AG08395 (cell line): Measurements from ENCODE around the gene HSP90AB1.

Source experiments
- DNase-seq: peaks from one replicate; pipeline ENCODE4 v3.0.0; 2012; ENCODE audit warnings: mixed read lengths, low spot score

Gene HSP90AB1

DNA sequence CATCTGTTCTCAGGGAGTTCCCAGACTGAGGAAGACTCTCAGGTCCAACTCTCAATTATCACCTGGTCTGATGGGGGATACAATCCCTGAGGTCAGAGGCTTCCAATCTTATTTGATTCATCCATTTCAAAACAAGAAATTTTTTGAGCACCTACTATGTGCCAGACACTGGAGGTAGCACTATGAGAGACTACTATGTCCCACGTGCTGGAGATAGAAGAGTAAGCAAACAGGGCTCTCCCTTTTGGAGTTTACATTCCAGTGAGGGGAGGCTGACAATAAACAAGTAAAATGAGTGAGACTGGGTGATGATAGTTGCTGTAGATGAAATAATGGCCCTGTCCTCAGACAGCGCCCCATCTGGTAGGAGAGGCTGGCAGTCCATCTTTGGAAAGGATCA lies 39.8 kb downstream of the HSP90AB1 start:
- DNase-seq, result no peak

DNA sequence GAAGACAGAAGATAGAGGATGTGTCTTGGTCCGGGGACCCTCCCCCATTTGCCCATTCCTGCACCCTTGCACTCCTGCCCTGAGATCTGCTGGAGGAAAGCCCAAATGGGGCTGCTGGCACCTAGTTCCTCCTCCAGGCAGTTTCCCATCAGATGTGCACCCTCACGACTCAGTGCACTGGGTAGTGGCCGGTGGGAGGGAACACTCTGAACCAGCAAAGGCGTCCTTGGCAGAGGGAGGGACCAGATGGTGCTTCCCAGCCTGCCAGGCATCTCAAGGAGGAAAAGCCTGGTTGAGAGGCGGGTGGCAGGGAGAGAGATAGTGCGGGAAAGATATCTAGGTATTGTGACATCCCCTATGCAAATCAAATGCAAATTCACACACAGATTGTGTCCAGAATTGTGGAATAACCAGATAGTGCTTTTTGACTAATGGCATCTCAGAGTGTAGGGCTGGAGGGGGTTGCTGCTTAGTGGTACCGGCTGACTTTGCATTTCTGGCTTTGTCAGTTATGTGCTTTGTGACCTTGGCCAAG lies 42.9 kb downstream of the HSP90AB1 start:
- no peak for DNase-seq

DNA sequence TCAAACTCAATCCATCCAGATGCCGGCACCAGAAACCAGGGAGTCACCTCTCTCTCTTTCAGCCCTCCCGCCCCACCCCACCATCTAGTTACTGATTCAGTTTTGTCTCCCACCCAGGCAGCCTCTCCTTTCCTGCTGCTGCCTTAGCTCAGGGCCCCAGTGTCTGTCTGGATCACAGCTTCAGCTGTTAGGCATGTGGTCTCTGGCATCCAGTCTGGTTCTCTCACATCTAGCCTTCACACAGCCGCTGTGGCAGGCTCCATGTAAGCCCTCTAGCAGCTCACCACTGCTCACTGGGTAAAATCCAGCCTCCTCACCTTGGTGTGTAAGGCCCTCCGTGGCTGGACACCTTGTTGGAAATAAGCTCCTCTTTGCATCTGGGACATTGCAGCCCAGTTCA lies 44.9 kb downstream of the HSP90AB1 start:
- no peak for DNase-seq

DNA sequence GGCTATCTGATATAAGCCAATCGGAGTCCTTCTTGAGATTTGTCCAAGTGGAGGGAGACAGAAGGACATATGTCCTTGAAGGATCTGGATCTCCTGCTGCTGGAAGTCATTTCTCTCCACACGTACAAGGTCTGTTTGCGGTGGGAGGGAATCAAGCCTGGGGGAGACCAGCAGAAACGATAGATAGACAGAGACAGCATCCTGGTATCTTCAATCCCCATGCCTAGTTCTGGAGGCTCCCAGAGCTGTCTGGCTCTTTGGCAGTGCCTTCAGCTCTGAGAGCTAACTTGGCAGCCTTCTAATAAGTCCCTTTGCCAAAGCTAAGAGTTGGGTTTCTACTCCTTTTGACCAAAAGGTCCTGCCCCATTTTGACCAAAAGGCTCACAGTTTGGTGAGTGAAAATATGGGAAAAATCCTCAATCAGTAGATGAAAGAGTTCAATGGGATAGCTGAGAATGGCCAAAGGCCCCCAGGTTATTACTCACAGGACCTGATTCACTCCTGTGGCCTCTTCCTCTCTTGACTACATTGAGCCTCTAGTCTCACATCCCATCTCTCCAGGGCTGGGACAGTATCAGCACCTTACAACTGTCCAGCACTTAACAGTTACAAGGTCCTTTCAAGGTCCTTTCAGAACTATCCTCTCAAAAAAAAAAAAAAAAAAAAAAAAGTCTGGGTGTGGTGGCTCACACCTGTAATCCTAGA lies 45.9 kb downstream of the HSP90AB1 start:
- DNase-seq, result no peak

DNA sequence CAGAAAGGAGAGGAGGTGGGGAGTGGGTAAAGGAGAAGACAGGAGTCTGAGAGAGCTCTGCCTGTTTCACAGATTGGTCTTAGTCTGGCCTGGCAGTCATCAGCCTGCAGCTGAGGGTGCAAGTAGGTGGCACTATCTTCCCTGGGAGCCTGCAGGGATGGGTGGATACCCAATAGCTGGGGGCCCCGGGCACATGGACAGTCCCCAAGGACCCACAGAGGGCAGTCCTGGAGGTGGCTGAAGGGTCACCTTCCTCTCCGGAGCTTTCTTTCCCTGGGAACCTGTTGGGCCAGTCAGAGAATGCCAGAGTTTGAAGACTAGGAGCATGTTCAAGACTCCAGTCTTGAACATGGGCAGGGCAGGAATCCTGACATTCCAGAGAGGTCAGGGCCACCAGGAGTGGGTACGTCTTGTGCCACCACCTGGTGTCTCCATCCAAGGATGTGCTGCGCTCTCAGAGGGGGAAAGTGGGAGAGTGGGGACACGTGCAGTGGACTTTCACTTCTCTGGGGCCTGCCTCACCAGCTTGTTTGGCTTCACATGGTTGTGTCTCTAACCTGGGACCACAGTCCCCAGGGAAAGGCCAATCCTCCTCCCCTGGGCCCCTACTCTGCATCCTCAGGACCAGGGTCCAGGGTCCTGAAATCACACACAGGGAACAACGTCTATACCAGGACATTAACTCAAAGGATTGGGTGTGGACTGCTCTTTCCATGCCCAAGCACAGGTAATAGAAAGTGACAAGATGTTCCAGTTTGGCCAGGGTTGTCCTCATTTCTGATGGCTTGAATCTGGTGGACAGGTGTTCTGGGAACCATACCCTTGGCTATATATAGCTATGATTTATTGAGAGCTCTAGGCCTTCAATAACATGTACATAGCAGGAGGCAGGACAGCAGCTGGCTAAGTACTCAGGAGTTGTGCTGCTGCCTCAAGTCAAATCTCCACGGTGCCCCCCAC lies 48.2 kb downstream of the HSP90AB1 start:
- no peak for DNase-seq

DNA sequence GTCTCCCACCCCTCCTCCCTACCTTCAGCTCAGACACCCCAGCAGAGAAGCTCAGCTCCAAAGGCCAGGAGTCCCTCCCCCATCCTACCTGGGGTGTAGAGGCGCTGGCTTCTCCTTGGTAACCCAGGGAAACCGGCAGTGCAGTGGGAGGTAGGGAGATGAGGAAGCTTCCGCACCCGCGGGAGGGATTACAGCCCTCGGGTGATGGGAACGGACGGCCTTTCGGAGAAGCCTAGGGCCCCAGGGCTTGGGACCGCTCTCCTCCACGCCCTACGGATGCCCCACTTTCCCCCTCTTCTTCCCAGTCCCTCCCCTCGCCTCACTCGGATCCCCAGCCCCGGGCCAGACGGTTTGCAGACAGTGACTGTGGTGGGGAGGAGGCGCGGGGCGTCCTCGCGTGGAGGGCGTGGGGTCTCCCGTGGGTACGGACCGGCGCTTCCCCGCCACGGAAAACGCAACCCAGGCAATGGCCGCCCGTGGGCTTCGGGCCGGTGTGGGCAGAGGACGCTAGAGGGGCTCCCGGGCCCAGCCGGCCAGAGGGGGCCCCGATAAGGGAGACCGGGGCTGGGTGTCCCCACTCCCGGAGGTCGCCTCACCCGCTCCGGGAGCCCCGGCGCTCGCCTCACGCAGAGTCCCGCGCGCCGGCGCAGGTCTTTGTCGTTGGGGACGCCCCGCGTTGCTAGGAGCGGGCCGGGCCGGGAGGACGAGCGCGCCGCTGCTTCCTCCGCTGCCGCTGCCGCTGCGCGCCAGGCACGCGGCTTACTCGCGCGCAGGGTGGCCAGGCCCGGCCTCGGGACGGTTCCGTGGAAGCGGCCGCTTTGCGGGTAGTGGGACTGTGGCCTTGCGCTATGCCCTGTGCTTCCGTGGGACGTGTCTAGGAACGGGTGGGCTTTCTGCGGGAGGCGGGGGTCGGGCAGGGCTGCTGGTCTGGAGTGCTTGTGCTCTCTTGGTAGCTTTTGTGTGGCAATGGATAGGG lies 50.5 kb downstream of the HSP90AB1 start:
- peak; percentile 55 for DNase-seq

DNA sequence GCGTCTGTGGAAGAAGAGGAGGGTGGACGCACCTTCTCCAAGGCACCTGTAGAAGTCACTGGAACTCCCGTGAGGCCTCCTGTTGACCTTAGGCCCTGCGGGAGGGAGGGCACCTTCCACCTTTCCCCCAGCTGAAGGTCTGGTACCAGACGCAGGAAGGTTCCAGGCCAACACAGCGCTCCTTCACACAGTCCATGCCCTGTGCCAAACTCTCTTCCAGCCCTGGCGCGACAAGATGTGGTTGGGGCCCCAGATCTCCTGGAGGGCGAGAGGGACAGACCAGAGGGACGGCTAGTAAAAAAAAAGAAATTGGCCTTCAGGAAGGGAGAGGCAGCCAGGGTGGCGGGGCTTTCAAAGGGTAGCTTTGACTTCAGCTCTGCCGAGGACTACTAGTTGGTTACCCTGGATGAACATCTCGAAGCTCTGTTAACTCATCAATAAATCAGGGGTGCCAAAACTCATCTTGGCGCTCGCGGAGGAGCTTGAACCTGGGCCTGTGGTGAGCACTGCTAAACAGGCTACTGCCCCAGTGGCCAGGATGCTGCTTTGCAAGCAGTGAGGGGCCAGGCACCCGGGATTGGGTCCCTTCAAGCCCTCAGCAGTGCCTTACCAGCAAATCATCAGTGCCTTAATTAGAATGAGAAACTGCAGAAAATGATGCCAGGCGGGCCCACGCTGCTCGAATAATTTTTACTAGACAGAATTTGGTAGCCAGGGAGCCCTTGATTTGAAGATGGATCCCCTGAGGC lies 51.3 kb downstream of the HSP90AB1 start:
- DNase-seq, result no peak

DNA sequence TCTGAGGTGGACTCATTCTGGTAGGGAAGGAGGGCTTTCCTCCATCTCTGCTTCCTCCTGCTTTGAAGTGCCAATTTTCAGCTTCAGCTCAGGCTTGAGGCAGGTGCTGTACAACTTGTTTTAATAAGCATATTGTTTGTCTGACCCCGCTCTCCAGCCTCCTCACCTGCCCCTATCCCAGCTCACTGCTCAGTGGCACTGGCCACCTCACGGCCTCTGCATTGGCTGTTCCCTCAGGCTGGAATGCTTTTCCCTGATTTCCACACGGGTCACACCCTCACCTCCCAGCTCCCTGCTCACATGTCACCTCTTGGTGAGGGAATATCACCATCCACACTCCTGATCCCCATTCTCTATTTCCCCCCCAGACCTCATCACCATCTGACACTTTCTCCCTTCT lies 52.0 kb downstream of the HSP90AB1 start:
- no peak for DNase-seq

DNA sequence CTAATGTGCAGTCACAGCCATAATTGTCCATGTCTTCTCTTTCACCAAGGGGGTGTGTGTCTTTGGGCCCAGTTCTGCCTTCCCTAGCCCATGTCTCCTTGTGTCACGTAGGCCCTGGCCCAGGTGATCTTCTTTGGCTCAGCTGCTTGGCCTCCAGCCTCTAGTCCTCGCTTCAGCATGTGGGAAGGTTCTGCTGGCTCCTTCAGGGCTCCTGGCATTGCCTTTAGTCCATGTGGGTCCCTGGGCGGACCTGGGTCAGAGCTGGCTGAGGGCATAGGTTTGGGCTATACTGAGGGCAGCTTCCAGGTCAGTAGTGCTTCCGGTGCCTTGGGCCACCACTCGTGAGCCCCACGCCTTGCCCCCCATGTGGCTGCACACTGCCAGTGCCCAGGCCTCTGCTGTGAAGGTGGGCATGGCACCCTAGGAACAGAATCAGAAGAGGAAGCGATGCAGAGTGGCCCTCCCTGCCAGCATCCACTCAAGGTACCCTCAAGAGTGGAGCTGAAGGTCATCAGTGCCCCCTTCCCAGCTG lies 53.5 kb downstream of the HSP90AB1 start:
- no peak for DNase-seq

DNA sequence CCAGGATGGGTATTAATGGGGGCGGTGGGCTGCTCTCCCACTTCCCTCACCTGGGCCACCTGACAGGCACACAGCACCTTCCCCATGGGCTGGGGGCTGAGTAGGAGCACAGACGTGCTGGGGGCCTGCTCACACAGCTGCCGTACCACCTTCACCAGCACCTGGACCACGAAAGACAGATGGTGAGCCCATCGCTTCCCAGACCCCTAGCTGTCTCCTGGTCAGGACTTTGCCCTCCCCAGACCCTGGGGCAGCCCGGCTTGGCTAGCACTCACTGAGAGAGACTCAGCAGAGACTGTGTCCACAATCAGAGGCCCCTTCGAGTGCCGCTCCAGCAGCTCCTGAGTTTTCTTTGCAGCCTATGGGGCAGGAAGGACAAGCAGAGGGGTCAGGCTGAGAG lies 54.2 kb downstream of the HSP90AB1 start:
- DNase-seq, result no peak

DNA sequence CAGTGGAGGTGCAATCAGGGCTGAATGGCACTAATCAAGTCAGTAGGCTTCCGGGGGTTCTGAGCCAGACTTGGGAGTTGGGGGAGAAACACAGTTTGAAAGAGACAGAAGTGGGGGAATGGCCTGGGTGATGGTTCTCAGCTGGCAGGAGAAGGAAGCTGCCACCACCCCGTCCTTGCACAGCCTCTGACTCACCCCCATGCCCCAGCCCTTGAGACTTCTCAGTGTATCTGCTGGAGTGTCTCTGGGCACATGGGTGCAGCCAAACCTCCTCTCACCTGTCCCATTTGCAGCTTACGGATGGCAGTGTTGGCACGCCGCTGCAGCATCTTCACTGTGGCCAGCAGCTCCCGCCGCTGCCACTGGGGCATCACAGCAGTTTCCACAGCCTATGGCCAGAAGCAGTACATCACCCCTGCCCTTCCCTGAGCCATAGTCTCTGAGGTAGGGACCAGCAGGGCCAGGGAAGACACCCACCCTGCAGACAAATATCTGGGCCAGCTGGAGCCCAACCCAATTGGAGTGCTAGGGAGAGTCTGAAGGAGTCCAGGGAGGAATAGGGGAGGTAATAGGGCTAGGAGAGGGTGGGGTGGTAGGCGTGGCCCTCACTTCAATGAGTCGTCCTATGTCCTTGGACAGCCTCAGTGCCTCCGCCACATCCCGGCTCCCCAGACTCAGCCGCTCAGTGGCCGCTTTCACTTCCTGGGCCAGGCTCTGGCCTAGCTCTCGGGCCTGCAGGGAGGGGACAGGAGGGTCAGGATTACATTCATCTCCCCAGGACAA lies 55.1 kb downstream of the HSP90AB1 start:
- DNase-seq, result no peak

DNA sequence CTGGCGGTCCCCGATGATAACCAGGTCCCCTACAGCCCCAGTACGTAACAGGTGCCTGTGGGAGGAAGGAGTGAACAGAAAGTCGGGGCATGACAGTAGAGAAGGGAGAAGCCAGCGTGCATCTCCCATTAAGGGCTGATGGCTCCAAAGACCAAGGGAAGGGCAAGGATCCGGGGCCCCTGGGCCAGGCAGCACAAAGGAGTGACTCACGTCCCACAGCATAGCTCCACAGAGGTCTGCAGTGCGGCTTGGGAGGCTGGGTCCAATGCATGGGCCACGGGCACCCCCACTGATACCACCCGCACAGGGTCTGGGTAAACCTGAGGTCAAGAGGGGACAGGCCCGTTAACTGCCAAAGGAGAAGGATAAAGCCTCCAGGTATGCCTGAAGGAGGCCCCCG lies 56.0 kb downstream of the HSP90AB1 start:
- no peak for DNase-seq
